ENCODE results near the gene OXSR1.
"Not testable (repeated sequence)": the region's sequence is repeated elsewhere in the genome, so short reads cannot be mapped to it uniquely, and the experiment has no call there.

DNA sequence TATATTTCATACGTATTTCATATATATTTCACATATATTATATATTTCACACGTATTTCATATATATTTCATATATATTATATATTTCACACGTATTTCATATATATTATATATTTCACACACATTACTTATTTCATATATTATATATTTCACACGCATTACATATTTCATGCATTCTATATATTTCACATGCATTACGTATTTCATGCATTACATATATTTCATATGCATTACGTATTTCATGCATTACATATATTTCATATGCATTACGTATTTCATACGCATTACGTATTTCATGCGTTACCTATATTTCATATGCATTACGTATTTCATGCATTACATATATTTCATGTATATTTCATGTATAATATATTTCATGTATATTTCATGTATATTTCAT lies 4.6 kb upstream of the OXSR1 start:
- TF ChIP-seq, protein P1, sequence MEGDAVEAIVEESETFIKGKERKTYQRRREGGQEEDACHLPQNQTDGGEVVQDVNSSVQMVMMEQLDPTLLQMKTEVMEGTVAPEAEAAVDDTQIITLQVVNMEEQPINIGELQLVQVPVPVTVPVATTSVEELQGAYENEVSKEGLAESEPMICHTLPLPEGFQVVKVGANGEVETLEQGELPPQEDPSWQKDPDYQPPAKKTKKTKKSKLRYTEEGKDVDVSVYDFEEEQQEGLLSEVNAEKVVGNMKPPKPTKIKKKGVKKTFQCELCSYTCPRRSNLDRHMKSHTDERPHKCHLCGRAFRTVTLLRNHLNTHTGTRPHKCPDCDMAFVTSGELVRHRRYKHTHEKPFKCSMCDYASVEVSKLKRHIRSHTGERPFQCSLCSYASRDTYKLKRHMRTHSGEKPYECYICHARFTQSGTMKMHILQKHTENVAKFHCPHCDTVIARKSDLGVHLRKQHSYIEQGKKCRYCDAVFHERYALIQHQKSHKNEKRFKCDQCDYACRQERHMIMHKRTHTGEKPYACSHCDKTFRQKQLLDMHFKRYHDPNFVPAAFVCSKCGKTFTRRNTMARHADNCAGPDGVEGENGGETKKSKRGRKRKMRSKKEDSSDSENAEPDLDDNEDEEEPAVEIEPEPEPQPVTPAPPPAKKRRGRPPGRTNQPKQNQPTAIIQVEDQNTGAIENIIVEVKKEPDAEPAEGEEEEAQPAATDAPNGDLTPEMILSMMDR (IDR thresholded peaks at IDR 0.05; ENCODE audit: low read depth, low read length): not testable (repeated sequence)
- TF ChIP-seq EZH2phosphoT487 (IDR thresholded peaks at IDR 0.05; ENCODE audit: low read depth): not testable (repeated sequence)
